Measurements from ENCODE around the gene ZNF672. TPM values are rescaled to one million over a fixed set of nuclear protein-coding genes. Genes with fewer than 3 reads are reported as not detected.
"Not testable (repeated sequence)": the region's sequence is repeated elsewhere in the genome, so short reads cannot be mapped to it uniquely, and the experiment has no call there.

ZNF672 gene
- total RNA-seq, 1 donor, result 73.2 TPM

GRCh38 chr1:248812736-248813425, 25.1 kb upstream of the ZNF672 start:
- no peak for DNase-seq (ENCODE audit: low read depth in 2 of 3, low spot score in 2 of 3)

GRCh38 chr1:248813546-248813945, 24.5 kb upstream of the ZNF672 start:
- no peak for DNase-seq (ENCODE audit: low read depth in 2 of 3, low spot score in 2 of 3)

DNA sequence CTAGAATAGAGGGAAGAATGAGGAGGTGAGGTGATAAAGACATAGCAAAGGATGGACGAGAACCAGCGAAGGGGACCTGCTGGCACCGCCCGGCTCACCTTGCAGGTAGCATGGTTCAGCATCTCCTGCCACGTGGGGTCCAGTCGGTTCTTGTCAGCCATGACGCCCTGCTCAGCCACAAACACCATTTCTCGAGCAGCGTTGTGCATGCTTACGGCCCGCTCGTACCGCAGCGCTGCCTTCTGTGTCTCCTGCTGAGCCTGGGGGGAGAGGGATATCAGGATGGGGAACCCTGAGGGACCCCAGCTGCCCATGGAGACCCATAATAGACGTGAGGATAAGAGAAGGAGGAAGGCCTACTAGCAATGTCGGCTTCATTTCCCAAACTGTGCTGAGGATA, 23.7 kb upstream of the ZNF672 start:
- no peak for DNase-seq (ENCODE audit: low read depth in 2 of 3, low spot score in 2 of 3)

DNA sequence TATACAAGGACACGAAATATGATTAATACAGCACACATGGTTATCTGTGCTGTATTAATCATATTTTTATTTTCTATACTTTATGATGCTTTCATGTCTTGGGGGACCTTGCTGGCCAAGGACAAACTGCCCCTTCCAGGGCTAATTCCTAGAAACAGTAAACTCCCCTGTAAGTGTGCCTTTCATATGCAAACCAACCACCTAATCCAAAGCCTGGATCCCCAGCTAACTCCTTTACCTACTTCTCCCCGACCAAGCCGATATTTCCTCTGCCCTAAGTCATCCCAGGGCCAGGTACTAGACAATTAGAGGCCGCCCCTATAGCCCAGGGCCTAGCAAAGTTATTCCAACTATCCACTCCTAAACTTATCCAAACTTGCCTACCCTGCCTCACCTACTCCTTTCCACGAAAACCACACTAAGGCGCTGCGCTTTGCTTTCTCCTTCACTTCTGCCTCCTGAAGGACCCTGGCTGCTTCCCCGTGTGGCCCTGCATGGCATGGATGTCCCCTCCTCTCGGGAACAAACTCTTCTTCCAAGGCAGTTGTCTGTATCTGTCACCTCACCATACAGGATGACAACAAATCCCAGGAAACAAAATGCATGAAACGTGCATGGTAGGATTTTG, 22.5 kb upstream of the ZNF672 start:
- DNase-seq (ENCODE audit: low read depth in 2 of 3, low spot score in 2 of 3), result no peak

- DNase-seq (ENCODE audit: low read depth in 2 of 3, low spot score in 2 of 3), result no peak
Measured at GRCh38 chr1:248816042-248816851, 21.8 kb upstream of the ZNF672 start.

DNA sequence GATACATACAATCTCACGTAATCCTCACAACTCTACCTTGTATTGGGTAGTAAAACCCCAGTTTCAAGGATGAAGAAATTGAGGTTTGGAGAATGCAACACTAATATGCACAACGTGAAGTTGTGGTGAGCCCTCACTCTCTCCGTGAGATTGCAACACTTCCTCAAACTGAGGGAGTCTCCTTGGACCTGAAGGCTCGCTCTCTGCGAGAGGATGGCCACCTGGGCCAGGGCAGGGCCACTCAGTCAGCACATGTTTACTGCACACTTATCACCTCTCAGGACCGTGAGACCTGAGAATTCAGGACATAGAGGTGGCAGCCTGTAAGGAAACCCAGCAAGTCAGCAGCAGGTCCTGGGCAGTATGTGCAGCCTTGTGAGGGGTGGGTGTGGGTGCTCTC, 21.0 kb upstream of the ZNF672 start:
- peak in 2 of 3 donors; percentile 37 to 72 for DNase-seq (ENCODE audit: low read depth in 2 of 3, low spot score in 2 of 3)

GRCh38 chr1:248818505-248819374, 19.3 kb upstream of the ZNF672 start:
- DNase-seq (ENCODE audit: low read depth in 2 of 3, low spot score in 2 of 3), result no peak

DNA sequence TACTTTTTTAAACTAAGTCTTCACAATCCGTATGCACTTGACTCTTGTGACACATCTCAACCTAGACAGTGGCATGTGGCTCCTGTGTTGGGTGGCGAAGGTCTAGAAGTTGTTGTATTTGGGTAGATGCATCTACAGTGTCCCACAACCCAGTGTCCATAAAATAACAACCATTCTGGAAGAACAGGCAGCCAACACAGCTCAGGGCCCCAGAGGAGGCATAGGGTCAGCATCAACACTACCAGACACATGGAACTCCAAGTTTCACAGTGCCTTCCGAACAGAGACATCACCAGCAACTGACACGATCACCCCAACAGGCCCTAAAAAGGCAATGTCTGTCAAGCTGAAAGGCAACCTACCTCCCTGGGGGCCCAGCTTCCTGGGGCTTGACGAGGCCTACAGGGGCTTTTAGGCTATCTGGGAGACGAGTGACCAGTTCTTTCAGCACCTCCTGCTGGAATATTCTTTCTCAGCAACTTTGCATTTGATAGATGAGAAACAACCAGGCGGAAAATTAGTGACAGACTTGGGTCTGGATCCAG, 17.9 kb upstream of the ZNF672 start:
- no peak for DNase-seq (ENCODE audit: low read depth in 2 of 3, low spot score in 2 of 3)

DNA sequence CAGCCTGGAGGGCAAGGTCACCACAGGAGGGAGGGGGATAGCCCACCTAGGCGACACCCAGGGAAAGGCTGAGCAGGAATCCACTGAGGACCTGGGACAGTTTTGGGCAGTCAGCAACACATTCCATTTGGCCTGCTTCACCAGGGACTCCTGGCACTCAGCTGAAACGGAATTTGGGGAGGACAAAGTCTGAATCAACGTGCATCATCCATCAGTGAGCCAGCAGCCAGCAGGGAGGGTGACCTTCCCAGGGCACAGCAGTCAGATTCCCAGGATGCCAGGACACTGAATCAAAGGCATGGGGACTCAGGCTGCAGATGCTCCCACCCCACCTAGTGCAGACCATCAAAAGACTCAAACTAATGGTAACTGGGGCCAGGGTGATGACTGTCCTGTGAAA, 16.9 kb upstream of the ZNF672 start:
- DNase-seq (ENCODE audit: low read depth in 2 of 3, low spot score in 2 of 3), result no peak

DNA sequence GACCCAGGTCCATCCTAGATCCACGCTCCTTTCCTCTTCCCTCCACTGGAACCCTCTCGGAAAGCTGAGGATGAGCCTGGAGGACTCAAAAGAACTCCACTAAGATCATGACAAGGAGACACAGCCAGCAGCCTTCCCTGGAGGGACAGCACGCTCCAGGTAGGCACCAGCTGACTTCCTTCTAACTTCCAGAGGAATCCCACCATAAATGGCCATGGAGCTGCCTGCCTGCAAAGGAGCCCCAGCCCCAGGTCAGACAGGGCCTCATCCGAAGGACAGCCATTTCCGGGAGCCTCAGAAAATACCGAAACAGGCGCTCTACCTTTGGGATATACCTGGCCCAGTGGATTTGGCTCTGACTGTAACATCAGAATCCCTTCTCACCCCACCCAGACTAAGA, 16.4 kb upstream of the ZNF672 start:
- DNase-seq (ENCODE audit: low read depth in 2 of 3, low spot score in 2 of 3), result no peak

- DNase-seq (ENCODE audit: low read depth in 2 of 3, low spot score in 2 of 3), result no peak
Measured at GRCh38 chr1:248822148-248823032, 15.6 kb upstream of the ZNF672 start.

DNA sequence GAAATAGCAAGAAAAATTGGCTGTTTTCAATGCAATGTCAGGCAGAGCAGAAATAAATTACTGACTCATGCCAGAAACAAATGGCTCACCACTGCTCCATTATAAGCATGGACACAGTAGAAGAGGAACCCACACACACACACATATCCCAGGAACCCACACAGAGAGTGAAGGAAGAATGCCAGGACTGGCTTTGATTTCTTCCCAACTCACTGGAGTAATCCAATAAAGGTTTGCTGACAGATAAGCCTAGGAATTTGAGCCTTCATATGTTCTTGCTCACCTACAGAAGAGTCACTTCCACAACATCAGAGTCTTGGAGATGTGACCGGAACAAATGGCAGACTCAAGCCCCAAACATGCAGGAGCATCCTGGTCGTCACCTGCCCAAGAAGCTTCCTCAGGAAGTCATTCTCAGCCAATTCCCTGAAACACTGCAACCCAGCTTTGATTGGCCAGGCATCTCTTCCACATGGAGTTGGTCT, 14.5 kb upstream of the ZNF672 start:
- DNase-seq (ENCODE audit: low read depth in 2 of 3, low spot score in 2 of 3), result no peak

DNA sequence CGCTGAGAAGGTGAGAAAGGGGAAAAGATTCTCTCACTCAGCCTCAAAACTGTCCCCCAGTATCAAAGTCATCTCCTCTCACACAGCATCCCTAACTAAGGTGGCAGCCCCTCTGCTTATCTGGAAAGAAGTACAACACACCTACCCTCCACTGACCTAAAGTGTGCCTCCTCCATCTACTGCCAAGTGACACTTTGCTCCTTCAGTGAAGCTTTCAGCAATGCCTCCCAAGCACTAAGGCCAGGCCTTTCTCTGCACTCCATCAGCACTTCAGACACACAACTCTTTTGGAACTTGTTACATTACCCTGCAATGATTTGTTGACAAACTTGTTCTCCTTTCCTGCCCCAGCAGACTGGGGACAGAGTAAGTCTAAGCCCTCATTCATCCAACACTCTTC, 13.7 kb upstream of the ZNF672 start:
- no peak for DNase-seq (ENCODE audit: low read depth in 2 of 3, low spot score in 2 of 3)

- DNase-seq (ENCODE audit: low read depth in 2 of 3, low spot score in 2 of 3), result no peak
Measured at GRCh38 chr1:248824701-248825100, 13.3 kb upstream of the ZNF672 start.

DNA sequence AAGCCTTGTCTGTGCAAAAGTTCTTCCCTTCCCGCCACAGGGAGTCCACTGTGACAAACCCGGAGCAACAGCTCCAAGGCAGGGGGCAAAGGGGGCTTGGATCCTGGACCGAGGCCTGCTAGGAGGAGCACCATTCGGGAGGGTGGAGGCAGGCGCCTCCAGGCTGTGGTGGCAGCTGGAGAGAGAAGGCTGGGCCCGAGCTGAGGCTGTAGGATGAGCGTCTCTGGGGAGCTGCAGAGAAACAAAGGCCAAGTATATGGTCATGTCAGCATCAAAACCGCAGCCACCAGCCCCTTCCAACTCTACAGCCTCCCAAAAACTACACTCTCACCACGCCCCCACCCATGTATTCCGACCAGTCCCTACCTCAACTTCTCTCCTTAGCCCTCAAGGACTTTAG, 12.9 kb upstream of the ZNF672 start:
- no peak for DNase-seq (ENCODE audit: low read depth in 2 of 3, low spot score in 2 of 3)

- DNase-seq (ENCODE audit: low read depth in 2 of 3, low spot score in 2 of 3), result no peak
Measured at GRCh38 chr1:248825573-248825908, 12.5 kb upstream of the ZNF672 start.

GRCh38 chr1:248825909-248826760, 11.9 kb upstream of the ZNF672 start, which contains the start of gene SH3BP5L:
Gene SH3BP5L, minus strand, starts transcription at chr1:248825915. Its CDS starts 980 bp downstream, at chr1:248824935.
- DNase-seq (ENCODE audit: low read depth in 2 of 3, low spot score in 2 of 3), result peak; percentile 89 to 97 (median 96)

DNA sequence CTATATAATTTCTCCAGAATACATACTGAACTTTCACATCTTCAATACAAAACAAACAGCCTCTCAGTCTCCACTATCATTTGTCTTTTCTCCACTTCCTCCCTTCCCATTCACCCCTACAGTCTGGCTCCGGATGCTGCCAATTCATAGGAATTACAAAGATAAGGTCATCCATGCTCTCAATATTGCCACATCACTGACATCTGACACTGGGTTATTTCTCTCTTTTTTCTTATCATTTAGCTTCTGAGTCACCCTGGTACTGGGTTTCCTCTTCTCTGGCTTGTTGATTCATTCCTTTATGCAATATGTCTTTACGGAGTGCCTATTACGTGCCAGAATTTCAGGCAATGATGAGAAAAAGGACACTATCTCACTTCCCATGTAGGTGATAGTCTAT, 9.2 kb upstream of the ZNF672 start:
- DNase-seq (ENCODE audit: low read depth in 2 of 3, low spot score in 2 of 3), result peak in 1 of 3 donors; percentile 6

GRCh38 chr1:248830718-248831017, 7.4 kb upstream of the ZNF672 start:
- not testable (repeated sequence) for DNase-seq (ENCODE audit: low read depth in 2 of 3, low spot score in 2 of 3)

Data from hematopoietic multipotent progenitor cell (in vitro differentiated cells).